T-cell (primary cell): ENCODE measurements around the gene LHPP. TPM values are rescaled to one million over a fixed set of nuclear protein-coding genes. Genes with fewer than 3 reads are reported as not detected.
A peak's percentile ranks its signal among the peaks of the same experiment; 100 is the strongest.

ENCODE experiments used
- ATAC-seq, 4 experiments: fragments of 200-7000 bp in 3 of 4; fragments of 150-1000 bp in 1 of 4; cut with Tn5 transposase; replicated peaks in 1 of 4; 1 replicate in 3 of 4; 2 replicates in 1 of 4; pipeline ENCODE4 v1.10.0; 2021; ENCODE audit warnings: moderate library complexity in 3 of 4, mild to moderate bottlenecking in 2 of 4, moderate number of reproducible peaks in 1 of 4
- CTCF ChIA-PET, 2 donors: fragments of 300-600 bp; sonication (Branson Sonifier 250); formaldehyde crosslinking; loops; one replicate each; lab custom pipeline; 2022; ENCODE audit warnings: antibody characterized with exemption in 2 of 2; lab: Charles Lee
- POLR2A ChIA-PET, 2 donors: fragments of 300-600 bp; sonication (Branson Sonifier 250); formaldehyde crosslinking; loops; one replicate each; lab custom pipeline; 2022; ENCODE audit warnings: antibody characterized with exemption in 2 of 2; lab: Charles Lee
- DNase-seq, 35 experiments: peaks; one replicate each; pipeline versions ENCODE4 v3.0.0 to v3.0.0-alpha.2; 2013 to 2023
- H3K27ac ChIP-seq: one replicate; pipeline ENCODE4 v1.5.1; 2013; ENCODE audit warnings: low read length
- H3K27me3 ChIP-seq, 2 experiments: replicated peaks in 1 of 2; 1 replicate in 1 of 2; 2 replicates in 1 of 2; pipeline versions ENCODE4 v1.6.1 to v1.7.0; 2013; ENCODE audit warnings: low read length in 1 of 2, mixed read lengths in 1 of 2; ENCODE audit not compliant: control insufficient read depth in 2 of 2, insufficient read depth in 2 of 2; ENCODE audit errors: extremely low read depth in 1 of 2
- H3K36me3 ChIP-seq, 2 donors: 1 replicate in 1 of 2; 2 replicates in 1 of 2; pipeline versions ENCODE4 v1.6.1 to v1.7.0; 2013; ENCODE audit warnings: low read length in 1 of 2; ENCODE audit not compliant: control insufficient read depth in 2 of 2, insufficient read depth in 1 of 2; ENCODE audit errors: extremely low read depth in 1 of 2
- H3K4me1 ChIP-seq, 2 experiments: 1 replicate in 1 of 2; 2 replicates in 1 of 2; pipeline versions ENCODE4 v1.6.1 to v1.7.0; 2013; ENCODE audit warnings: low read length in 2 of 2, mixed read lengths in 1 of 2; ENCODE audit not compliant: insufficient read depth in 2 of 2, control insufficient read depth in 1 of 2; ENCODE audit errors: extremely low read depth in 1 of 2
- H3K4me3 ChIP-seq, 2 donors: 1 replicate in 1 of 2; 2 replicates in 1 of 2; pipeline versions ENCODE4 v1.5.1 to v1.7.0; 2013; ENCODE audit warnings: mild to moderate bottlenecking in 2 of 2, low read length in 1 of 2, moderate library complexity in 1 of 2; ENCODE audit not compliant: control insufficient read depth in 1 of 2; ENCODE audit errors: extremely low read depth in 1 of 2
- H3K9me3 ChIP-seq: 2 replicates; pipeline ENCODE4 v1.7.0; 2013
- H3K27ac Mint-ChIP-seq, 2 donors: one replicate each; pipeline ENCODE4 v1.8.0; 2020 to 2021; ENCODE audit warnings: mild to moderate bottlenecking in 2 of 2, mixed read lengths in 2 of 2
- H3K27me3 Mint-ChIP-seq, 2 donors: one replicate each; pipeline ENCODE4 v1.8.0; 2021 to 2022; ENCODE audit warnings: mixed read lengths in 2 of 2
- H3K36me3 Mint-ChIP-seq: one replicate; pipeline ENCODE4 v1.8.0; 2021; ENCODE audit warnings: mixed read lengths
- H3K4me1 Mint-ChIP-seq, 3 donors: one replicate each; pipeline ENCODE4 v1.8.0; 2020 to 2022; ENCODE audit warnings: mixed read lengths in 3 of 3, mild to moderate bottlenecking in 1 of 3
- H3K4me3 Mint-ChIP-seq, 3 donors: one replicate each; pipeline ENCODE4 v1.8.0; 2020 to 2022; ENCODE audit warnings: mild to moderate bottlenecking in 3 of 3, mixed read lengths in 3 of 3, moderate library complexity in 3 of 3
- H3K9me3 Mint-ChIP-seq, 3 donors: one replicate each; pipeline ENCODE4 v1.8.0; 2020 to 2022; ENCODE audit warnings: mixed read lengths in 3 of 3
- WGBS: methylation state at CpG from one replicate; pipeline ENCODE4 v1.1.5; 2013; ENCODE audit warnings: missing lambda C conversion rate; ENCODE audit not compliant: insufficient coverage; 5-methylcytosine and 5-hydroxymethylcytosine counted together
- total RNA-seq, 35 experiments: library from RNA in 6 of 35; stranded (reverse) in 6 of 35; fragments of 120-200 nt in 1 of 35; gene quantifications; one replicate each; pipeline versions ENCODE4 v1.2.1 to v1.2.4 and lab custom pipeline; 2013 to 2026

Gene LHPP
- total RNA-seq, 5 donors from 2014 or later (not counting 1 experiment from before 2014, with no cell fraction given) = 13.2 to 27.4 (median 22.3) TPM

DNA sequence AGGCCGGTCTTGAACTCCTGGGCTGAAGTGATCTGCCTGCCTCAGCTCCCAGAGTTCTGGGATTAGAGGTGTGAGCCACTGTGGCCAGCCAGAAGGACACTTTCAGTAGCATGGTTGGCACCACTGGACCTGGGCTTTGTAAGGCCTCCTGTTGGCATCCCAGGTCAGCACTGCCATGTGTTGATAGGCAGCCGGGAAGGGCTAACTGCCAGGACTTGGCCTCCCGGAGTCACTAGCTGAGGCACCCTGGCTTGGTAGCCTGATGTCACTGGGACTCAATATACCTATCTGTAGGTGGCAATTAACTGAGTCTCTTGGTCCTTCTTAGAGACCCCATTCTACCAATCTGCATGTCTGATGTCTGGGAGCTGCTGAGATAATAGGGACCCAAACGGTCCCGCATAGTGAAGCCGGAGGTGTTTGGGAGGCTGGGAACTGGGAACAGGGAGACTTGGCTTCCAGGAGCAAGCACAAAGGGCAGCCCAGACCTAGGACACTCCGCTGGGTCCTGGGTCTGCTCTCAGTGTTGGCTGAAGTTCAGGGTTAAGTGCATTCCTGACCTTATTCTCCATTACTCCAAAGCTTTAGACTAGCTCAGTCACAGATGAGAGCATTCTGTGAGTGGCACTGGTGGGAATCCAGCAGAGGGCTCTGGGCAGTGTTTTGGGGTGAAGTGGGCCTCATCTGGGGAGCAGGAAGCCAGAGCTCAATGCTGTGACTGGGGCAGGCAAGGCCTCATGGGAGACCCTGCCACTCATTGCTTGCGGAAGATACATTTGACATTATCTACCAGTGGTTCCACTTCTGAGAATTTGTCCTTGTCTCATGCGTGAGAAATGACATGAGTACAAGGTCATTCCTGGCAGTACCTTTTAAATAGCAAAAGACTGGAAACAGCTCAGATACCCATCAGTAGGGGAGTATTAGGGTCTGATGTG lies 2.7 kb downstream of the LHPP start:
- H3K4me3 ChIP-seq = no peak overlapping the region
- DNase-seq (no peak), ATAC-seq (no peak)
- H3K36me3 ChIP-seq = peaks cover 0 to under 1% of the 10 kb centered on the region in 2 donors
- CTCF ChIA-PET = no interaction called here
- 95% methylated on average over 6 of the region's 9 CpGs for WGBS
- peaks cover 0 to 5% of the 10 kb centered on the region in 2 experiments for H3K27me3 ChIP-seq
- Mint-ChIP-seq H3K27me3 (no peaks in the 10 kb centered on the region), H3K27ac (peak overlapping the region; percentile 91 to 95), H3K4me3 (peak overlapping the region; percentile 4 to 67 (median 45)), H3K36me3 (no peaks in the 10 kb centered on the region), H3K4me1 (peaks cover 31 to 36% (median 32%) of the 10 kb centered on the region in 3 donors), H3K9me3 (peaks cover 0 to 4% (median 0%) of the 10 kb centered on the region in 3 donors)
- H3K27ac ChIP-seq = peak overlapping the region; percentile 1
- H3K4me1 ChIP-seq = peaks cover 3 to 31% of the 10 kb centered on the region in 2 experiments
- H3K9me3 ChIP-seq = no peaks in the 10 kb centered on the region
- POLR2A ChIA-PET = interaction anchor here in 1 of 2 donors (0.6 kb wide), 1 partner anchor 472 kb away, joined by 3 read pairs; no protein-coding TSS in a partner anchor

DNA sequence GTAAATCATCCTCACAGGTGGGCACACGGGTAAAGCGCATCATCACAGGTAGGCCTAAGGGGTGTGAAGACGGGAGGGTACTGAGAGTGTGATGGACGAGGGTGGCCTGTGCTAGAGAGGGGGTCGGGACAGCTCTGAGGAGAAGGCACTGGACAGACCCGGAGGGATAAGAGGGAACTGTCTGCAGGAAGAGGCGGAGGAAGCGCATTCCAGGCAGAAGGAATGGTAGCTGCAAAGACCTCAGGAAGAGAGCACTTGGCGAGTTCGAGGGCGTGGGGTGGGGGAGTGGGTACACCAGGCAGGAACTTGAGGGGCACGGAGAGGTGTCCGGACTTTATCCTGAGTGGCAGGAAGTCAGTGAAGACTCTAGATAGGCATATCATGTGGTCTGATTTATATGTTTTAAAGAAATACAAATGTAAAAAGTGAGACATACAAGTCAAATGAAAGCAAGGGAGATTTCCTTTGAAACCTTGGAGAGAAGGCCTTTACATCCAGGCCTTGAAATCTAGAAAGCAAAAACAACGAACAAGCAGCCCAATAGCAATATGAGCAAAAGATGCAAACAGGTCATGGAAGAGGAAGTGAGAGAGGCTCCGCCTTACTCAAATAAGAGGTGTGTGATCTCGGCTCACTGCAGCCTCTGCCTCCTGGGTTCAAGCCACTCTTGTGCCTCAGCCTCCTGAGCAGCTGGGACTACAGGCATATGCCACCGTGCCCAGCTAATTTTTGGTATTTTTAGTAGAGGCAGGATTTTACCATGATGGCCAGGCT lies 3.6 kb downstream of the LHPP start:
- peaks cover 3 to 31% of the 10 kb centered on the region in 2 experiments for H3K4me1 ChIP-seq
- no peak for ATAC-seq
- DNase-seq = peak in 1 of 35 experiments; percentile 26
- CTCF ChIA-PET = interaction anchor here in 1 of 2 donors (0.5 kb wide), 1 partner anchor 48 kb away, joined by 3 read pairs; no protein-coding TSS in a partner anchor
- peak overlapping the region; percentile 1 for H3K27ac ChIP-seq
- H3K36me3 Mint-ChIP-seq = no peaks in the 10 kb centered on the region
- H3K4me3 ChIP-seq = no peak overlapping the region
- peaks cover 0 to 4% (median 0%) of the 10 kb centered on the region in 3 donors for H3K9me3 Mint-ChIP-seq
- peaks cover 32 to 36% (median 36%) of the 10 kb centered on the region in 3 donors for H3K4me1 Mint-ChIP-seq
- no peaks in the 10 kb centered on the region for H3K9me3 ChIP-seq
- POLR2A ChIA-PET = no interaction called here
- H3K27me3 Mint-ChIP-seq = no peaks in the 10 kb centered on the region
- peak overlapping the region; percentile 91 to 95 for H3K27ac Mint-ChIP-seq
- H3K36me3 ChIP-seq = peaks cover 2 to 4% of the 10 kb centered on the region in 2 donors
- peaks cover 0 to 2% of the 10 kb centered on the region in 2 experiments for H3K27me3 ChIP-seq
- peak overlapping the region; percentile 4 to 67 (median 45) for H3K4me3 Mint-ChIP-seq
- 63% methylated on average over 16 of the region's 17 CpGs for WGBS

DNA sequence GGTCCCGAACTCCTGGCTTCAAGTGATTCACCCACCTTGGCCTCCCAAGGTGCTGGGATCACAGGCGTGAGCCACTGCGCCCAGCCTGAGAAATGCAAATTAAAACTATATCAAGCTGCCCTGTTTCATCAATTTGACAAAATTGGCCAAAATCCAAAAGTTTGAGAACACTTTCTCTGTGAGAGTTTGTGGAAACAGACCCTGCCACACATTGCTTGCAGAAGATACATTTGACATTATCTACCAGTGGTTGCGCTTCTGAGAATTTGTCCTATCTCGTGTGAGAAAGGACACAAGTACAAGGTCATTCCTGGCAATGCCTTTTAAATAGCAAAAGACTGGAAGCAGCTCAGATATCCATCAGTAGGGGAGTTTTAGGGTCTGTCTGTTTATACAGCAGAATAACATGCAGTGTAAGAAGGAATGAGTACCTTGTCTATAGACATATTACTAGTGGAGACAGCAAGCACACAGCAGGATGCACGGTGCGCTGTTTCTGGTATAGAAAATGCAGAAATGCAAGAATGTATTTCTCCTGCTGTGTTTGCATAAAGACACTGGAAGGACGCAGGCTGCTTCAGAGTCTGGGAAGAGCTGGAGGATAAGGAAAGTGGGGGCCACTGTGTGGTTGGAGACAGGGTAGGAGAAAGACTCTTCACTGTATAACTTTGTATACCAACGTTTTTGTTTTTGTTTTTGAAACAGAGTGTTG lies 4.3 kb downstream of the LHPP start:
- no peaks in the 10 kb centered on the region for H3K36me3 Mint-ChIP-seq
- Histone ChIP-seq H3K36me3 (peaks cover 2 to 4% of the 10 kb centered on the region in 2 donors), H3K4me3 (no peak overlapping the region), H3K27me3 (no peaks in the 10 kb centered on the region), H3K4me1 (peaks cover 3 to 31% of the 10 kb centered on the region in 2 experiments), H3K9me3 (no peaks in the 10 kb centered on the region), H3K27ac (peak overlapping the region; percentile 1)
- DNase-seq = no peak
- peak overlapping the region; percentile 91 to 95 for H3K27ac Mint-ChIP-seq
- peaks cover 0 to 4% (median 0%) of the 10 kb centered on the region in 3 donors for H3K9me3 Mint-ChIP-seq
- ATAC-seq = no peak
- H3K4me3 Mint-ChIP-seq = peak overlapping the region in 2 of 3 donors; percentile 45 to 67
- ChIA-PET POLR2A (no interaction called here), CTCF (interaction anchor here in 1 of 2 donors (0.6 kb wide), 1 partner anchor 68 kb away, joined by 4 read pairs; no protein-coding TSS in a partner anchor)
- peaks cover 32 to 36% (median 36%) of the 10 kb centered on the region in 3 donors for H3K4me1 Mint-ChIP-seq
- WGBS = 89% methylated on average over 3 of the region's 9 CpGs
- H3K27me3 Mint-ChIP-seq = no peaks in the 10 kb centered on the region

DNA sequence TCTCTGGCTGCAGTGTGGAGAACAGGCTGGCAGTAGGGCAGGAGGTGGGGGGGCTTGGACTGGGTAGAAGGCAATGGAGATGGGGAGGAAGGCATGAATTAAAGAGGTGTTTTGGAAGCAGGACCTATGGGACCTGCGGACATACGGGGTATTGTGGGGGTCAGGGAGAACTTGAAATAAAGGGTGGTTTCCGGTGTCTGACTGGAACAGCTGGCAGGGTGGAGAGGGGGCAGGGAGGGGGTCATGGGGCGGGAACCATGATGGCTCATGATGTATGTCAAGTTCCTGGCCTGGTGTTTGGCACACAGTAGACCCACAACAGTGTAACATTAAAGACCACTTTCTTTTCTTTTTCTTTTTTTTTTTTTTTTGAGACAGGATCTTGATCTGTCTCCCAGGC lies 5.5 kb downstream of the LHPP start:
- H3K4me3 ChIP-seq = no peak overlapping the region
- no CpG with 5 or more reads among the region's 4 CpGs for WGBS
- H3K4me1 ChIP-seq = peaks cover 3 to 25% of the 10 kb centered on the region in 2 experiments
- H3K27ac ChIP-seq = no peak overlapping the region
- no peaks in the 10 kb centered on the region for H3K27me3 ChIP-seq
- ATAC-seq = no peak
- Mint-ChIP-seq H3K27me3 (no peaks in the 10 kb centered on the region), H3K4me1 (peaks cover 27 to 30% (median 30%) of the 10 kb centered on the region in 3 donors), H3K4me3 (no peak overlapping the region), H3K27ac (no peak overlapping the region), H3K9me3 (no peaks in the 10 kb centered on the region), H3K36me3 (no peaks in the 10 kb centered on the region)
- no peak for DNase-seq
- ChIA-PET CTCF (interaction anchor here (0.6 to 0.7 kb wide), 2 partner anchors 48 to 63 kb away, joined by 3 to 5 read pairs; no protein-coding TSS in a partner anchor), POLR2A (no interaction called here)
- H3K9me3 ChIP-seq = no peaks in the 10 kb centered on the region
- H3K36me3 ChIP-seq = peaks cover 2 to 4% of the 10 kb centered on the region in 2 donors

DNA sequence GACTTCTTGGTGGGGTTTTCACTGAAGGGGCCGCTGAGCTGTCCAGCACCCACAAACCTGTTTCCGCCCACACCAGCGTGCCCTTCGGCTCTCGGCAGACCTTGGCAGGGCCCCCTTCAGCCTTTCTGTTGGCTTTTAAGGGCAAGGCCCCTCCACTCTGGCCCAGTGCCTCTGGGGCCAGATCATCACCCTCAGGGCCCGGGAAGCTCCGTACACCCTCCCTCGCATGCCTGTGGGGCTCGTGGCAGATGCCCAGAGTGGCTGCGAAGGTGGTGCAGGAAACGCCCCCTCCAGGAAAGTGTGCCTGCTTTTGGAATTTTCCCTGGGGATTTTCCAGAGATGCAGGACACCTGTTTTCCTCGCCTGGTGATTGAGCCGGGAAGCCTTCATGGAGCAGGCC lies 7.0 kb downstream of the LHPP start:
- no peak overlapping the region for H3K4me3 Mint-ChIP-seq
- WGBS = 92% methylated on average over 13 of the region's 13 CpGs
- no peaks in the 10 kb centered on the region for H3K36me3 Mint-ChIP-seq
- no peaks in the 10 kb centered on the region for H3K27me3 Mint-ChIP-seq
- Histone ChIP-seq H3K27me3 (no peaks in the 10 kb centered on the region), H3K36me3 (peaks cover 2 to 4% of the 10 kb centered on the region in 2 donors), H3K4me1 (peaks cover 3 to 19% of the 10 kb centered on the region in 2 experiments), H3K4me3 (no peak overlapping the region), H3K9me3 (no peaks in the 10 kb centered on the region), H3K27ac (no peak overlapping the region)
- CTCF ChIA-PET = no interaction called here
- no peak overlapping the region for H3K27ac Mint-ChIP-seq
- no peaks in the 10 kb centered on the region for H3K9me3 Mint-ChIP-seq
- ATAC-seq = no peak
- POLR2A ChIA-PET = interaction anchor here in 1 of 2 donors (0.6 kb wide), 1 partner anchor 34 kb away, joined by 3 read pairs; no protein-coding TSS in a partner anchor
- no peak for DNase-seq
- peaks cover 25 to 30% (median 27%) of the 10 kb centered on the region in 3 donors for H3K4me1 Mint-ChIP-seq
